ENCODE measurements around the gene NUMA1.

The NUMA1 gene

DNA sequence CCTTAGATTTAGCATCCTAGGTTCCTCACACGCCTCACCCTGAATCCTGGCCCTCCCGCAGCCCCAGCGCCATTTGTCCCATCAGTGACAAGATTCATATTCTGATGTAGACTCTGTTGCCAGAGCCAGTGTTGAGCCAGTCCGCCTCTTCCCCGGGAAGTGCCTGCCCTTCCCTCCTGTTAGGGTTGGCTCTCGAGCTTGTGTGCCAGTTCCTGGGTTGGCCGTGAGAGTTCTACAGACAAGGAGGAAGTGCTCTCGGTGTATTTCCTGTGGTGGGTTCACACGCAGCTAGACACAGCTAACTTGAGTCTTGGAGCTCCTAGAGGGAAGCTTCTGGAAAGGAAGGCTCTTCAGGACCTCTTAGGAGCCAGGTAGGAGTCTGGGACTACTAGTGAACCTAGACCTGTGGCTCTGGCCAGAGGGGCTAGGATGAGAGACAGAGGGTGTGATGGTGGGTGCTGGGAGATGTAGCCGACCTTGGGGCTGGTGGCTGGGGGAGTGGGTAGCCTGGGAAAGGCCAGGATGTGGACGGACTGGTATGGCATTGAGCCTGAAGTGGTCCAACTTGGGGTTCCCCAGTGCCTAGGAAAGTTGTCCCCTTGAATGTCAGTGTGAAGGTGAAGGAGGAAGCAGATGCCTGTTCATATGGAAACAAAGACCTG is 81.6 kb downstream of the NUMA1 start, which contains the start of gene IL18BP:
IL18BP (plus strand) TSS at position 261 of the 662 bp plus-strand sequence. CDS start 1,076 bp downstream, outside the sequence.
- no peaks in the 10 kb centered on the region for H3K27me3 ChIP-seq (ENCODE audit: control insufficient read depth, low read length)
- peak within 1 kb of the TSS; percentile 25 for H3K4me3 ChIP-seq (ENCODE audit: low read length)
- 0 out of 2 replicates have a peak, but pooled peaks cover 4% of the 10 kb centered on the region for H3F3A ChIP-seq (ENCODE audit: control insufficient read depth, insufficient read depth)
- no peaks in the 10 kb centered on the region for H3K79me2 ChIP-seq (ENCODE audit: control insufficient read depth, low read length)
- no peak within 1 kb of the TSS for H3K27ac ChIP-seq (ENCODE audit: low read depth, low read length)
- no peaks in the 10 kb centered on the region for H3K9me3 ChIP-seq (ENCODE audit: control insufficient read depth, insufficient read depth, low read length)
- H3K4me1 ChIP-seq (ENCODE audit: control insufficient read depth, low read length), result peaks cover 38% of the 10 kb centered on the region
- H3K4me2 ChIP-seq (ENCODE audit: low read length), result peak within 1 kb of the TSS; percentile 53
- no peaks in the 10 kb centered on the region for H4K20me1 ChIP-seq (ENCODE audit: control insufficient read depth, insufficient read depth, low read depth, low read length)
- peaks cover 27% of the 10 kb centered on the region for H3K36me3 ChIP-seq (ENCODE audit: control insufficient read depth, low read length)
- TF ChIP-seq EZH2phosphoT487 (IDR thresholded peaks at IDR 0.05; ENCODE audit: borderline replicate concordance, low read length), result no peak
- TF ChIP-seq, protein P1, sequence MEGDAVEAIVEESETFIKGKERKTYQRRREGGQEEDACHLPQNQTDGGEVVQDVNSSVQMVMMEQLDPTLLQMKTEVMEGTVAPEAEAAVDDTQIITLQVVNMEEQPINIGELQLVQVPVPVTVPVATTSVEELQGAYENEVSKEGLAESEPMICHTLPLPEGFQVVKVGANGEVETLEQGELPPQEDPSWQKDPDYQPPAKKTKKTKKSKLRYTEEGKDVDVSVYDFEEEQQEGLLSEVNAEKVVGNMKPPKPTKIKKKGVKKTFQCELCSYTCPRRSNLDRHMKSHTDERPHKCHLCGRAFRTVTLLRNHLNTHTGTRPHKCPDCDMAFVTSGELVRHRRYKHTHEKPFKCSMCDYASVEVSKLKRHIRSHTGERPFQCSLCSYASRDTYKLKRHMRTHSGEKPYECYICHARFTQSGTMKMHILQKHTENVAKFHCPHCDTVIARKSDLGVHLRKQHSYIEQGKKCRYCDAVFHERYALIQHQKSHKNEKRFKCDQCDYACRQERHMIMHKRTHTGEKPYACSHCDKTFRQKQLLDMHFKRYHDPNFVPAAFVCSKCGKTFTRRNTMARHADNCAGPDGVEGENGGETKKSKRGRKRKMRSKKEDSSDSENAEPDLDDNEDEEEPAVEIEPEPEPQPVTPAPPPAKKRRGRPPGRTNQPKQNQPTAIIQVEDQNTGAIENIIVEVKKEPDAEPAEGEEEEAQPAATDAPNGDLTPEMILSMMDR (IDR thresholded peaks at IDR 0.05; ENCODE audit: low read depth, low read length, poor library complexity, severe bottlenecking), result no peak
- H3K9me2 ChIP-seq (replicated peaks; ENCODE audit: control insufficient read depth, low read length), result no peaks in the 10 kb centered on the region

DNA sequence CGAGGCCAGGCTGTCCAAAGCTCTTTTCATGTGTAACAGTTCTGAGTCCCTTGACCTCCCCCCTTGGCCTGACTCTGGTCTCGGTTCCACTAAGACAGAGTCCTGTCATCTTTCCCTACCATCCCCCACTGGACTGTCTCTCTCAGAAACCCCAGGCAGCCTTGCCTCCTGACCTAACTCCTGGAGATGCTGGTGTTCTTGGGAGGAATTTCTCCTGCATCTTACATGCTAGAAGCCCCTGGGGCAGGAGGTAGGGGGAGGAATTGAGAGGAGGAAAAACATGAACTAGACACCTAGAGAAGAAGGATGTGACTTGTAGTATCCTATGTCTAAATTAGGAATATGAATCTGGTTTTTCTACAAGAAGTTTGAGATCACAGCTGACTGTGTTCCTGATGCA is 82.3 kb downstream of the NUMA1 start:
- Histone ChIP-seq H3K36me3 (ENCODE audit: control insufficient read depth, low read length) (peaks cover 20% of the 10 kb centered on the region), H3K4me1 (ENCODE audit: control insufficient read depth, low read length) (peaks cover 46% of the 10 kb centered on the region)

DNA sequence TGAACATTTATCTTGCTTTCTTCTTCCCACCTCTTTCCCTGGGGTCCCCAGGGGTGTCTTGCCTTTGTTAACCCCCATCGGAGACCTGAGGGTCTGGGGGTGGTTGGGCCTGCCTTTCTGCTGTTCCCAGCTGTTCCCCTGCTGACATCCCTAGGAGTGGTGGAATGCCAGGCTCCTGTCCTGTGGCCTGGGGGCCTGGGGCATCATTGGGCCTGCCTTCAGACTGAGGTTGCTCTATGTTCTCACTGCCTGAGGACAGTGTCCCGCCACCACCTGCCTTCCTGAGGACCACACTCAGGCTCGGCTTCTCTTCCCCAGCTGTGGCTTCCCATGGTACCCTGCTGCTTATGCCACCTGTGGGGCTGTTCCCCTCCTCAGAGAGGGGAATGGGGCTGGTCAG is 82.7 kb downstream of the NUMA1 start:
- Histone ChIP-seq H3K27ac (ENCODE audit: low read depth, low read length) (no peak overlapping the region), H3K4me2 (ENCODE audit: low read length) (no peak overlapping the region), H3F3A (ENCODE audit: control insufficient read depth, insufficient read depth) (peaks cover 5% of the 10 kb centered on the region; the same call in 1 of the 2 replicates), H3K36me3 (ENCODE audit: control insufficient read depth, low read length) (peaks cover 15% of the 10 kb centered on the region), H3K4me3 (ENCODE audit: low read length) (no peak overlapping the region), H3K4me1 (ENCODE audit: control insufficient read depth, low read length) (peaks cover 50% of the 10 kb centered on the region), H3K9me2 (replicated peaks; ENCODE audit: control insufficient read depth, low read length) (no peaks in the 10 kb centered on the region), H3K27me3 (ENCODE audit: control insufficient read depth, low read length) (no peaks in the 10 kb centered on the region), H3K79me2 (ENCODE audit: control insufficient read depth, low read length) (no peaks in the 10 kb centered on the region), H3K9me3 (ENCODE audit: control insufficient read depth, insufficient read depth, low read length) (no peaks in the 10 kb centered on the region), H4K20me1 (ENCODE audit: control insufficient read depth, insufficient read depth, low read depth, low read length) (no peaks in the 10 kb centered on the region)
- TF ChIP-seq EZH2phosphoT487 (IDR thresholded peaks at IDR 0.05; ENCODE audit: borderline replicate concordance, low read length), result no peak
- TF ChIP-seq, protein P1 (IDR thresholded peaks at IDR 0.05; ENCODE audit: low read depth, low read length, poor library complexity, severe bottlenecking), result no peak

More for the DNA sequence above, 82.3 kb downstream of the NUMA1 start:
- no peaks in the 10 kb centered on the region for H3K79me2 ChIP-seq (ENCODE audit: control insufficient read depth, low read length)
- peak overlapping the region; percentile 53; the same call in 1 of the 2 replicates for H3K4me2 ChIP-seq (ENCODE audit: low read length)
- no peaks in the 10 kb centered on the region for H4K20me1 ChIP-seq (ENCODE audit: control insufficient read depth, insufficient read depth, low read depth, low read length)
- no peak for TF ChIP-seq EZH2phosphoT487 (IDR thresholded peaks at IDR 0.05; ENCODE audit: borderline replicate concordance, low read length)
- TF ChIP-seq, protein P1 (IDR thresholded peaks at IDR 0.05; ENCODE audit: low read depth, low read length, poor library complexity, severe bottlenecking), result no peak
- no peak overlapping the region for H3K4me3 ChIP-seq (ENCODE audit: low read length)
- no peaks in the 10 kb centered on the region for H3K27me3 ChIP-seq (ENCODE audit: control insufficient read depth, low read length)
- H3K27ac ChIP-seq (ENCODE audit: low read depth, low read length), result no peak overlapping the region
- no peaks in the 10 kb centered on the region for H3K9me2 ChIP-seq (replicated peaks; ENCODE audit: control insufficient read depth, low read length)
- 0 out of 2 replicates have a peak, but pooled peaks cover 4% of the 10 kb centered on the region for H3F3A ChIP-seq (ENCODE audit: control insufficient read depth, insufficient read depth)
- H3K9me3 ChIP-seq (ENCODE audit: control insufficient read depth, insufficient read depth, low read length), result no peaks in the 10 kb centered on the region

Data from DOHH2 (cell line).